Adrenal gland (tissue), 12 donors: ENCODE measurements around the gene SMDT1. TPM values are rescaled to one million over a fixed set of nuclear protein-coding genes. Genes with fewer than 3 reads are reported as not detected.

Experiments
- DNase-seq, 7 donors: peaks; one replicate each; pipeline ENCODE4 v3.0.0-alpha.2; 2019 to 2020
- H3K27ac ChIP-seq, 5 donors: fragments of 200-600 bp; sonication (generic) in 4 of 5; 1 replicate in 3 of 5; 2 replicates in 2 of 5; pipeline versions ENCODE4 v1.5.1 to v1.8.0; 2016 to 2020; ENCODE audit warnings: mild to moderate bottlenecking in 1 of 5
- H3K27me3 ChIP-seq: fragments of 200-600 bp; 2 replicates; pipeline ENCODE4 v1.8.0; 2021
- H3K36me3 ChIP-seq, 2 donors: fragments of 200-600 bp; replicated peaks in 1 of 2; 1 replicate in 1 of 2; 2 replicates in 1 of 2; pipeline versions ENCODE4 v1.5.1 to v1.8.0; 2018 to 2022
- H3K4me1 ChIP-seq, 2 donors: fragments of 200-600 bp; replicated peaks in 1 of 2; 1 replicate in 1 of 2; 2 replicates in 1 of 2; pipeline versions ENCODE4 v1.5.1 to v1.8.0; 2018 to 2021
- H3K4me3 ChIP-seq, 4 donors: fragments of 200-600 bp; sonication (generic) in 3 of 4; one replicate each; pipeline ENCODE4 v1.5.1; 2016 to 2018
- H3K9me3 ChIP-seq, 3 donors: fragments of 200-600 bp; sonication (generic) in 1 of 3; replicated peaks in 1 of 3; 1 replicate in 2 of 3; 2 replicates in 1 of 3; pipeline versions ENCODE4 v1.5.1 to v1.8.0; 2016 to 2021
- POLR2A ChIP-seq, 2 donors: fragments of 450-650 bp; IDR thresholded peaks; one replicate each; pipeline ENCODE4 v1.6.1; 2017; ENCODE audit warnings: antibody characterized with exemption in 2 of 2, mild to moderate bottlenecking in 2 of 2, moderate library complexity in 1 of 2
- WGBS, 4 donors: extraction: QIAGEN DNeasy Blood & Tissue Kit in 2 of 4; methylation state at CpG; one replicate each; pipeline versions ENCODE4 v1.1.5 to v1.1.7; 2013 to 2017; 5-methylcytosine and 5-hydroxymethylcytosine counted together
- intact Hi-C, 2 donors: fragments of 100-400 bp; cut with DNase I; formaldehyde crosslinking; loops; one replicate each; pipeline versions ENCODE4 v1.14.1 to v1.15.0; 2022 to 2023
- polyA plus RNA-seq, 3 donors: library from polyadenylated mRNA; stranded (reverse); fragments of 200-250 nt in 2 of 3; fragments of 350-450 nt in 1 of 3; fragmentation: Illumina TruSeq in 1 of 3; extraction: RNeasy Lipid Tissue Mini Kit (QIAGEN cat#74804) in 1 of 3; gene quantifications; one replicate each; pipeline ENCODE4 v1.2.3, GENCODE V29; 2013 to 2014
- total RNA-seq, 9 donors: library from RNA; depleted of rRNA in 4 of 9; stranded (reverse); fragments of >200 nt in 4 of 9; fragments of 120-200 nt in 1 of 9; fragmentation: NEBNext Ultra II Directional in 1 of 9; extraction: Animal tissue kit (Norgen Biotek cat#: 25700) in 1 of 9; gene quantifications; one replicate each; pipeline versions ENCODE4 v1.1.0 to v1.2.4, GENCODE V29; 2013 to 2023
- TF ChIP-seq, protein P1 (sequence below), 6 experiments: fragments of 450-650 bp in 4 of 6; fragments of 200-600 bp in 2 of 6; sonication (generic) in 1 of 6; IDR thresholded peaks; 1 replicate in 5 of 6; 2 replicates in 1 of 6; pipeline versions ENCODE4 v1.5.1 to v1.8.0; 2016 to 2021; ENCODE audit warnings: antibody characterized with exemption in 6 of 6, mild to moderate bottlenecking in 2 of 6, moderate library complexity in 1 of 6
- donor health status: healthy with polysubstance abuse.
- donor health status: Bipolar disorder and iron deficiency.
- donor health status: DM: yes; HTN: yes; CAD: no.
- donor health status: DM: no; HTN: no; CAD: no.
- donor health status: DM: no; HTN: no; CAD: no.
- donor health status: DM: yes; HTN: yes; CAD: no.

Gene SMDT1
- total and polyA plus RNA-seq, 12 donors, result 4.3 to 151 (median 62.5) TPM

DNA sequence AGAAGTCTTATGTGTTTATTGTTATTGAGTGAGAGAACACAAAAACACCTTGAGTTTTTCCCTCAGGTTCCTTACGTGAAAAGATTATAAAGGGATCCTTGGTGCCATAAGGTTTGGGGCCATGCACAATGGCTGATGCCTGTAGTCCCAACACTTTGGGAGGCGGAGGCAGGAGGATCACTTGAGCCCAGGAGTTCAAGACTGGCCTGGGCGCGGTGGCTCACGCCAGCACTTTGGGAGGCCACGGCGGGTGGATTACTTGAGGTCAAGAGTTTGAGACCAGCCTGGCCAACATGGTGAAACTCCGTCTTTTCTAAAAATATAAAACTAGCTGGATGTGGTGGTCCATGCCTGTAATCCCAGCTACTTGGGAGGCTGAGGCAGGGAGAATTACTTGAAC lies 5.4 kb downstream of the SMDT1 start:
- TF ChIP-seq, protein P1, sequence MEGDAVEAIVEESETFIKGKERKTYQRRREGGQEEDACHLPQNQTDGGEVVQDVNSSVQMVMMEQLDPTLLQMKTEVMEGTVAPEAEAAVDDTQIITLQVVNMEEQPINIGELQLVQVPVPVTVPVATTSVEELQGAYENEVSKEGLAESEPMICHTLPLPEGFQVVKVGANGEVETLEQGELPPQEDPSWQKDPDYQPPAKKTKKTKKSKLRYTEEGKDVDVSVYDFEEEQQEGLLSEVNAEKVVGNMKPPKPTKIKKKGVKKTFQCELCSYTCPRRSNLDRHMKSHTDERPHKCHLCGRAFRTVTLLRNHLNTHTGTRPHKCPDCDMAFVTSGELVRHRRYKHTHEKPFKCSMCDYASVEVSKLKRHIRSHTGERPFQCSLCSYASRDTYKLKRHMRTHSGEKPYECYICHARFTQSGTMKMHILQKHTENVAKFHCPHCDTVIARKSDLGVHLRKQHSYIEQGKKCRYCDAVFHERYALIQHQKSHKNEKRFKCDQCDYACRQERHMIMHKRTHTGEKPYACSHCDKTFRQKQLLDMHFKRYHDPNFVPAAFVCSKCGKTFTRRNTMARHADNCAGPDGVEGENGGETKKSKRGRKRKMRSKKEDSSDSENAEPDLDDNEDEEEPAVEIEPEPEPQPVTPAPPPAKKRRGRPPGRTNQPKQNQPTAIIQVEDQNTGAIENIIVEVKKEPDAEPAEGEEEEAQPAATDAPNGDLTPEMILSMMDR (IDR thresholded peaks at IDR 0.05), result no peak
- no peak for TF ChIP-seq POLR2A (IDR thresholded peaks at IDR 0.05)
- DNase-seq, result peak in 3 of 7 donors; percentile 14 to 51 (median 17)
- WGBS, 4 donors, result 94 to 96% (median 95%) methylated on average over 8 of the region's 8 CpGs
- Histone ChIP-seq H3K36me3 (peaks cover 0 to 53% of the 10 kb centered on the region in 2 donors), H3K4me1 (peaks cover 18 to 44% of the 10 kb centered on the region in 2 donors), H3K9me3 (no peaks in the 10 kb centered on the region), H3K27me3 (no peaks in the 10 kb centered on the region), H3K4me3 (no peak overlapping the region), H3K27ac (no peak overlapping the region)
- intact Hi-C loops, result no loop called here

GRCh38 chr22:42086051-42086450 lies 6.6 kb downstream of the SMDT1 start:
- peak in 4 of 7 donors; percentile 29 to 54 (median 44) for DNase-seq
- Histone ChIP-seq H3K36me3 (peaks cover 0 to 53% of the 10 kb centered on the region in 2 donors), H3K27me3 (no peaks in the 10 kb centered on the region), H3K9me3 (no peaks in the 10 kb centered on the region), H3K27ac (peak overlapping the region in 3 of 5 donors; percentile 31 to 60 (median 51)), H3K4me3 (no peak overlapping the region), H3K4me1 (peaks cover 11 to 39% of the 10 kb centered on the region in 2 donors)
- TF ChIP-seq POLR2A (IDR thresholded peaks at IDR 0.05), result no peak
- TF ChIP-seq, protein P1 (IDR thresholded peaks at IDR 0.05), result no peak
- intact Hi-C loops, result no loop called here
- 32 to 39% (median 38%) methylated on average over 6 of the region's 6 CpGs for WGBS, 4 donors

GRCh38 chr22:42090596-42091454 lies 11.3 kb downstream of the SMDT1 start, which contains the start of gene NDUFA6:
Gene NDUFA6 (minus strand): TSS chr22:42090772. CDS start chr22:42090744, 28 bp downstream.
- Histone ChIP-seq H3K4me1 (peaks cover 13 to 42% of the 10 kb centered on the region in 2 donors), H3K27me3 (no peaks in the 10 kb centered on the region)
- 0% methylated on average over 3 to 71 of the region's 71 CpGs for WGBS, 4 donors

GRCh38 chr22:42091455-42091782 lies 11.9 kb downstream of the SMDT1 start:
- H3K4me1 ChIP-seq, result peaks cover 11 to 36% of the 10 kb centered on the region in 2 donors
- intact Hi-C loops, result loop anchor here in 1 of 2 donors (2.0 kb wide), 1 partner anchor 345 kb away; no protein-coding TSS in a partner anchor
- peak overlapping the region; percentile 40 to 99 (median 89) for H3K27ac ChIP-seq
- TF ChIP-seq, protein P1 (IDR thresholded peaks at IDR 0.05), result no peak
- no peak for TF ChIP-seq POLR2A (IDR thresholded peaks at IDR 0.05)
- DNase-seq, result no peak
- H3K27me3 ChIP-seq, result no peaks in the 10 kb centered on the region
- WGBS, 4 donors, result 26 to 38% (median 28%) methylated on average over 6 to 7 of the region's 7 CpGs
- no peaks in the 10 kb centered on the region for H3K9me3 ChIP-seq
- H3K36me3 ChIP-seq, result peaks cover 0 to 10% of the 10 kb centered on the region in 2 donors
- H3K4me3 ChIP-seq, result peak overlapping the region in 2 of 4 donors; percentile 36 to 94

More at GRCh38 chr22:42090596-42091454, 11.3 kb downstream of the SMDT1 start, which contains the start of gene NDUFA6:
- peak within 1 kb of the TSS; percentile 91 to 99 (median 97) for H3K27ac ChIP-seq
- no peaks in the 10 kb centered on the region for H3K9me3 ChIP-seq
- peak within 1 kb of the TSS; percentile 34 to 94 (median 68) for H3K4me3 ChIP-seq
- peak; percentile 98 to 100 (median 99) for DNase-seq
- TF ChIP-seq POLR2A (IDR thresholded peaks at IDR 0.05), result peak; percentile 82 to 98
- TF ChIP-seq, protein P1 (IDR thresholded peaks at IDR 0.05), result peak; percentile 64 to 98 (median 94)
- H3K36me3 ChIP-seq, result peaks cover 0 to 16% of the 10 kb centered on the region in 2 donors
- intact Hi-C loops, result loop anchor here in 1 of 2 donors (2.0 kb wide), 1 partner anchor 346 kb away; no protein-coding TSS in a partner anchor
